GM19397 (cell line): Measurements from ENCODE around the gene SUGCT.

ENCODE experiments used
- ATAC-seq: cut with Tn5 transposase; IDR thresholded peaks from one replicate; pipeline ENCODE4 v1.9.1; 2021; ENCODE audit warnings: mild to moderate bottlenecking, moderate library complexity; ENCODE audit not compliant: unreplicated experiment

Gene SUGCT

GRCh38 chr7:40549372-40550039 is 414.7 kb downstream of the SUGCT start:
- no peak for ATAC-seq

GRCh38 chr7:40551685-40552576 is 417.1 kb downstream of the SUGCT start:
- peak; percentile 72 for ATAC-seq

- no peak for ATAC-seq
Measured at GRCh38 chr7:40560672-40561071, 425.9 kb downstream of the SUGCT start.

- ATAC-seq, result no peak
Measured at GRCh38 chr7:40566879-40567278, 432.1 kb downstream of the SUGCT start.

GRCh38 chr7:40569326-40569725 is 434.5 kb downstream of the SUGCT start:
- ATAC-seq, result no peak

- ATAC-seq, result no peak
Measured at GRCh38 chr7:40570223-40570622, 435.4 kb downstream of the SUGCT start.

- no peak for ATAC-seq
Measured at GRCh38 chr7:40571796-40572195, 437.0 kb downstream of the SUGCT start.

- ATAC-seq, result no peak
Measured at GRCh38 chr7:40572810-40573465, 438.1 kb downstream of the SUGCT start.

GRCh38 chr7:40579401-40579800 is 444.6 kb downstream of the SUGCT start:
- no peak for ATAC-seq

- no peak for ATAC-seq
Measured at GRCh38 chr7:40580776-40581175, 446.0 kb downstream of the SUGCT start.

- ATAC-seq, result no peak
Measured at GRCh38 chr7:40582539-40582938, 447.7 kb downstream of the SUGCT start.

- ATAC-seq, result no peak
Measured at GRCh38 chr7:40583667-40584444, 449.1 kb downstream of the SUGCT start.

- ATAC-seq, result no peak
Measured at GRCh38 chr7:40584667-40585433, 450.0 kb downstream of the SUGCT start.

- ATAC-seq, result no peak
Measured at GRCh38 chr7:40586197-40586596, 451.4 kb downstream of the SUGCT start.

GRCh38 chr7:40587419-40587818 is 452.6 kb downstream of the SUGCT start:
- no peak for ATAC-seq

- no peak for ATAC-seq
Measured at GRCh38 chr7:40595129-40595528, 460.3 kb downstream of the SUGCT start.

- ATAC-seq, result no peak
Measured at GRCh38 chr7:40595832-40596231, 461.0 kb downstream of the SUGCT start.

GRCh38 chr7:40597517-40597916 is 462.7 kb downstream of the SUGCT start:
- ATAC-seq, result no peak

- ATAC-seq, result no peak
Measured at GRCh38 chr7:40598915-40599314, 464.1 kb downstream of the SUGCT start.

- no peak for ATAC-seq
Measured at GRCh38 chr7:40599836-40600235, 465.0 kb downstream of the SUGCT start.
